ENCODE results near the gene NOM1. TPM values are rescaled to one million over a fixed set of nuclear protein-coding genes. Genes with fewer than 3 reads are reported as not detected.

Gene NOM1
- total RNA-seq, 1 donor from 2014 or later = 33.7 TPM

GRCh38 chr7:157003756-157004520 lies 54.4 kb downstream of the NOM1 start:
- intact Hi-C loops (cut with micrococcal nuclease) = loop anchor here (2.0 to 5.0 kb wide), 3 partner anchors 15 to 1537 kb away; no protein-coding TSS in a partner anchor

DNA sequence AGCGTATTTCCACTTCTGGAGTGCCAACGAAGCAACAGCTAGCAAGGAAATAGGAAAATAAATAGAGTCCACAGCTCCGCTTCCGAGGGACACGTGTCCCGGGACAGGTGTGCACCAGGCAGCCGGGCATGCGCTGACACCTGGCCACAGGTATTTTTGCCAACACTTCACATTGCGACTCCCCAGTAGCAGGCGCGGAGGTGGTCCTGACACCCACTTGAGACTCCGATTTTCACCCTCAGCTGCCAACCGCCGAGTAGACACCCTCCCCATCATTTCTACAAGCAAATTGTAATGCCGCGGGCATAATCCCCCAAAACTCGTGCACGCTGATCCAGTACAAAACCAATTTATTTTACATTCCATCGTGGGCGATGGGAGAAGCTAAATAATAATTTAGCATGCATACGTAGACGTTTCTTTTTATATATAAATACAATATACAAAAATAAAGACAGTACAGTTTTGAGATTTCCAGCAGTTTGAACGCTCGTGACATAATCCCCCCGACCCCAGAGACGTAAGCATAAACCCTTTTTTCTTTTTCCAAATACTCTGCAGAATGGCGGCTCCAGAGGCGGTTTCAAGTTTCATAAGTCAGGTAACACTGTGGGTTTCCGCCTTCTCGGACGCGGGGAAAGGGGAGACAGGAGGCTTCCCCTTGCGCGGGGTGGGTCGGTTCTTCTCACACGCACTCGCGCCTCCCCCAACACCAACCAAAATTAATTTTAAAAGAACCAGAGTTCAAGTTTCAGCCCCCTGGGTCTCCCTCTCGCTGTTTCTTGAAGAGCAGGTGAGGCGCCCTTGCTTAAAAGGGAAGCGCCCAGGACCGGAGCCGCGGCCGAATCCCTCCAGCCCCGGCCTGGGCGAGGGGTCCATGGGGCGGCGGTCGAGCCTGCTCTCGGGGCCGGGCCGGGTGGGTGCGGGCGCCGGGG lies 55.3 kb downstream of the NOM1 start:
- intact Hi-C loops (cut with micrococcal nuclease) = loop anchor here (1.0 to 5.0 kb wide), 7 partner anchors 14 to 1627 kb away; no protein-coding TSS in a partner anchor

- intact Hi-C loops (cut with micrococcal nuclease) = loop anchor here (1.0 to 5.0 kb wide), 6 partner anchors 13 to 1628 kb away; no protein-coding TSS in a partner anchor
Observed at GRCh38 chr7:157005456-157006204, 56.1 kb downstream of the NOM1 start.

GRCh38 chr7:157006205-157006747 lies 56.8 kb downstream of the NOM1 start:
- intact Hi-C loops (cut with micrococcal nuclease) = loop anchor here (5.0 kb wide), 3 partner anchors 681 to 1629 kb away; no protein-coding TSS in a partner anchor

GRCh38 chr7:157006829-157007469 lies 57.4 kb downstream of the NOM1 start:
- intact Hi-C loops (cut with micrococcal nuclease) = loop anchor here (5.0 kb wide), 3 partner anchors 680 to 1630 kb away; no protein-coding TSS in a partner anchor

DNA sequence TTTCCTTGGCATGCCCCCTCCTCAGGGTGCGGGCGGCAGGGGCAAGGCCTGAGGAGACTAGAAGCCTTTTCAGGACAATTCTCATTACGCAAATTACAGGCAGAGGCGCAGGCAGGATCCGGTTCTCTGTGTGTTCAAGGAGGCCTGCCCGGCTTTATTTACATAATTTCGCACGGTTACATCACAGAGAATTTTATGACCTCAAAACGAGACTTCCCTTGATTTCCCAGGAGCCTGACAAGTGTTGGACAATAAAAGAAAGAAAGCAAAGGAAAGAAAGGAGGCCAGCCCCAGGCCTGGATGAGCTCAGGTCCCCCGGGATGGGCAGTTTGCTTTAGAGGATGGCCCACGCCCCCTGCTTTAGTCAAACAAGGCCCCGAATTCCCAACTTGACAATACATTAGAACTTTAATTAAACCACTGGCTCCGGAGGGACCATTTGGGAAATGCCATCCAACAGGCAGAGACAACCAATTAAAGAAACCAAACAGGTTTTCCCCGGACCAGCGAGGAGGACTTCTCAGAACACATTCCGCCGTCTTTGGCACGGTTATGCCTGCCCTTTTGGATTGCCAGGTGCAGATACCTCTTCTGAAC lies 58.1 kb downstream of the NOM1 start:
- intact Hi-C loops (cut with micrococcal nuclease) = loop anchor here (5.0 kb wide), 3 partner anchors 680 to 1630 kb away; no protein-coding TSS in a partner anchor

GRCh38 chr7:157008206-157009169 lies 59.0 kb downstream of the NOM1 start:
- intact Hi-C loops (cut with micrococcal nuclease) = loop anchor here (5.0 kb wide), 3 partner anchors 679 to 1631 kb away; no protein-coding TSS in a partner anchor

- intact Hi-C loops (cut with micrococcal nuclease) = loop anchor here (5.0 kb wide), 3 partner anchors 678 to 1632 kb away; no protein-coding TSS in a partner anchor
Observed at GRCh38 chr7:157009170-157009777, 59.8 kb downstream of the NOM1 start.

DNA sequence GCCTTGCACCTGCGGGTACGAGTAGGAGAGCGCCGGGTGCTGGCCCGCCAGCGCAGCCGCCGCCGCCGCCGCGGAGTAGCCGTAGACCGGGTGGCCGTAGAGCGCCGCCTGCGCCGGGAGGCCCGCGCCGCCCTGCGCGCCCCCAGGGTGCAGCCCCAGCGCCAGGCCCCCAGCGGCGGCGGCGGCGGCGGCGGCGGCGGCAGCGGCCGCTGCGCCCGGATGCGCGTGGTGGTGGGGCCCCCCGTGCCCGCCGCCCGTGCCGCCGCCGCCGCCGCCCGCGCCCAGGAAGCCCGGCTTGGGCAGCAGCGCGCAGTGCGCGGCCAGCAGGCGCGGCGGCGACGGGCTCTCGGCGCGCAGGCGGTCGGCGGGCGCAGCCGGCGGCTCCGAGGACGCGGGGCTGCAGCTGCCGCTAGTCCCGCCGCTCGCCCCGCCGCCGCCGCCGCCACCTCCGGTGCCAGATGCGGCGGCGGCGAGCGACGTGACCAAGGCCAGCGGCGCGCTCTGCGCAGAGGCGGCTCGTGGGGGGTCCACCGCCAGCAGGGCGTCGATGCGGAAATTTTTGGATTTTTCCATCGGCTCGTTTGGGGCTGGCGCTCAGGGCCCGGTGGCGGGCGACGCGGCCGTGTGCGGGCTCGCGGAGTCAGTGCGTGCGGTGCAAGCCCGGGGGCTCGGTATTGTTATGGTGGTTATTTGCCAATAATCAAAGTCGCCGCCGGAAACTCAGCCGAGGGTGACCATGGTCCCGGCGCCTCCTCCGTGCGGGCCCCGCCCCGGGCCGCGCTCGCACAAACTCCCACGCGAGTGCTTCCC lies 60.5 kb downstream of the NOM1 start:
- intact Hi-C loops (cut with micrococcal nuclease) = loop anchor here (5.0 kb wide), 3 partner anchors 677 to 1633 kb away; no protein-coding TSS in a partner anchor

DNA sequence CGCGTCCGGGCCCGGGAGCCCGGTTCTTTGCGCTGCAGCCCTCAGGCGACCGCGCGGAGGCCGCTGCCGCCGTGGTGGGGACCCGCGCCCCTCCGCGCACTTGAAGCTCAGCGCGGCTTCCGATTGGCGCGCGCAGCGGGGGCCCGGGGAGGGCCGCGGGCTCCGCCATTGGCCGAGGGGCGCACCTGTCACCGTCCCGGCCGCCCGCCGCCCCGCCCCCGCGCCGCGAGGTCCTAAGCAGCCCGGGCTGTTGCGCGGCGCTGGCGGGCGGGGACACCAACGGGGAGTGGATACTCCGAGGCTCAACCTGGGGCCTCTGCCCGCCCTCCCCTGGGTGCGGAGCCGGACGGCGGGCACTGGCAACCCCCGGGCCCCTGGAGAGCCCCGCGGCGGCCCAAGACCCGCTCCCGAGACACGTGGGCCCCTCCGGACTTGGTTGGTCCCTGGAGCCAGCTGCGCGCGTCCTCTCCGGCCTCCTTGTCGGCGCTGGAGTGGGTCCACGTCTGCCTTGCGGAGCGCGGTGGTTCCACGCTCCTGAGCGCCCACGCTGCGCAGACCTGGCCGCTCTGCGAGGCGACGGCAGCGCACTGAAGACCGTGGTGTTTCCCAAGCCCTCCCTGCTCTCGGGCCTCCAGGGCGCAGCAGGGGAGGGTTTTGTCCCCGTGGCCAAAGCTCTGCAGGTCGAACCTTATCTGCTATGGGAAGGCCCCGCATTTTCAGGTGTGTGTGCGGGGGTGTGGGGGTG lies 61.2 kb downstream of the NOM1 start, which contains the start of gene MNX1:
TSS of gene MNX1 (minus strand) at position 76 of the 745 bp plus-strand sequence. CDS start 313 bp downstream, outside the sequence.
- intact Hi-C loops (cut with micrococcal nuclease) = no loop called here

GRCh38 chr7:157011333-157012112 lies 62.0 kb downstream of the NOM1 start:
- intact Hi-C loops (cut with micrococcal nuclease) = no loop called here

- intact Hi-C loops (cut with micrococcal nuclease) = no loop called here
Observed at GRCh38 chr7:157012113-157012547, 62.6 kb downstream of the NOM1 start.

DNA sequence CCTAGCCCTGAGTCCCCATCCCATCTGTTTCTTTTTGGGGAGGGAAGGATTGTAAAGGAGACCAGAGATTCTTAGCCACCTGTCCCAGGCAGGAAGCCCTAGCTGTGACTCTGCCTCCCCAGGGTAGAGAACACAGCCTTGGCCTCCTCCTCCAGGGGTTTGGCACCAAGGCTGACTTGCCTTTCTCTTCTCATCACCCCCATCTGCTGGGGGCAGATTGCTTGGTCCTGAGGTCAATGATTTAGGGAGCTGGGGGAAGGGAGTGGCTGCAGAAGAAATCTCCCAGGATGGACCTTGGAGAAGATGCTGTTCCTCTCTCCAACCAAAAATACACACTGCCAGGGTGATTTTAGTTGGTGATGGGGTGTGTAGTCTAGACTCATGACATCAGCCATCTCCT lies 63.6 kb downstream of the NOM1 start:
- intact Hi-C loops (cut with micrococcal nuclease) = no loop called here

- intact Hi-C loops (cut with micrococcal nuclease) = no loop called here
Observed at GRCh38 chr7:157013602-157014549, 64.4 kb downstream of the NOM1 start.

Measured in T-helper 1 cell treated with Interleukin-12 subunit alpha and Interleukin-12 subunit beta and Interleukin-4 antibody, amounts not matched to agents 30 ng/mL and 1 ng/mL, for 36 hours (primary cell).